Esophagus (tissue), 2 donors: Measurements from ENCODE around the gene CD52. TPM values are rescaled to one million over a fixed set of nuclear protein-coding genes. Genes with fewer than 3 reads are reported as not detected.
"Not testable (repeated sequence)": the region's sequence is repeated elsewhere in the genome, so short reads cannot be mapped to it uniquely, and the experiment has no call there.

ENCODE experiments used
- H3K27ac ChIP-seq, 2 donors: one replicate each; pipeline ENCODE4 v1.5.1; 2013; ENCODE audit warnings: low read depth in 2 of 2, mild to moderate bottlenecking in 2 of 2, inconsistent platforms in 1 of 2, low read length in 1 of 2, moderate library complexity in 1 of 2
- H3K27me3 ChIP-seq, 2 donors: one replicate each; pipeline ENCODE4 v1.6.1; 2013; ENCODE audit warnings: low read length in 2 of 2, control low read depth in 1 of 2, mild to moderate bottlenecking in 1 of 2; ENCODE audit not compliant: insufficient read depth in 2 of 2, control insufficient read depth in 1 of 2
- H3K36me3 ChIP-seq, 2 donors: one replicate each; pipeline ENCODE4 v1.6.1; 2013; ENCODE audit warnings: low read length in 1 of 2; ENCODE audit not compliant: control insufficient read depth in 2 of 2, insufficient read depth in 2 of 2
- H3K4me1 ChIP-seq, 2 donors: one replicate each; pipeline ENCODE4 v1.6.1; 2013; ENCODE audit warnings: low read length in 1 of 2; ENCODE audit not compliant: control insufficient read depth in 2 of 2, insufficient read depth in 2 of 2
- H3K4me3 ChIP-seq, 2 donors: one replicate each; pipeline ENCODE4 v1.5.1; 2013; ENCODE audit warnings: low read length in 2 of 2, mild to moderate bottlenecking in 2 of 2, low read depth in 1 of 2, moderate library complexity in 1 of 2
- H3K9me3 ChIP-seq, 2 donors: one replicate each; pipeline ENCODE4 v1.6.1; 2013; ENCODE audit warnings: mild to moderate bottlenecking in 2 of 2, low read depth in 1 of 2, low read length in 1 of 2, moderate library complexity in 1 of 2; ENCODE audit not compliant: control insufficient read depth in 2 of 2, insufficient read depth in 1 of 2
- WGBS, 2 donors: extraction: QIAGEN DNeasy Blood & Tissue Kit; methylation state at CpG; one replicate each; pipeline ENCODE4 v1.1.7; 2013; 5-methylcytosine and 5-hydroxymethylcytosine counted together
- polyA plus RNA-seq, 2 donors: library from polyadenylated mRNA; stranded (reverse); fragments of 200-250 nt; gene quantifications; one replicate each; pipeline ENCODE4 v1.2.3, GENCODE V29; 2013
- donor health status: healthy with polysubstance abuse.
- donor health status: Bipolar disorder and iron deficiency.

Gene CD52
- polyA plus RNA-seq, 2 donors: 17.0 to 20.6 TPM

DNA sequence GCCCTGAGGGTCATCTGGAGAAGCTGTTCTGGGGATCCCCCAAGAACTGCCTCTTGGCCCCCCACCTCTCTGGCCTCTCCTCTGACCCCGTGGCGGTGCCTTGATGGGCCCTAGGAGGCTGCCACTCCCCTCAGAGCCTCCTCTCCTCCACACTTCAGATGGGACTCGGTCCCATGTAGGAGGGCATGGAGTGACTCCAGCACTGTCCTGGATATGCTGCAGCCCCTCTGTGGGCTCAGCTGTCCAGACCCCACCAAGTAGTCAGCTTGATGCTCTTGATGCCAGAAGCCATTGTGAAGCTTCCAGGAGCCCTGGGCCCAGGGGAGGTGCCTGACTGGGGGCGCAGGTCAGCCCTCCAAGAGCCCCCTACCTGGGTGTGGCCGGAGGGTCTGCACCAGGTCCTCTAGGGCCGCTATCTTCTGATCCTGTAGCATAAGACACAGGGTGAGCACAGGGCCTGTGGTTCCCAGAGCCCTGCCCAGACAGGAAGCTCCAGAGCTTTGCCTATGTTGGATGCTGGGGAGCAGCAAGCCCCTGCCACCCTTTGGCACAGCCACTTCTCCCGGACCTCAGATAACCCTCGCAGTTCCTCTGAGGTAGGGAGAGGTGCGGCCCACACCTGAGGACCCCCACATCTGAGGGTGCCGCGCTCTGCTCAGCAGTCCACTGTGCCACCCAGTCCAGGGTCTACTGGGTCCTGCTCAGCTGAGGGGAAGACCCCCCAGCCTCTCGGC lies 20.5 kb upstream of the CD52 start:
- no peak overlapping the region for H3K27ac ChIP-seq
- no peaks in the 10 kb centered on the region for H3K4me1 ChIP-seq
- peaks cover 0 to 2% of the 10 kb centered on the region in 2 donors for H3K36me3 ChIP-seq
- no peak overlapping the region for H3K4me3 ChIP-seq
- 92 to 96% methylated on average over 12 of the region's 12 CpGs for WGBS, 2 donors
- H3K27me3 ChIP-seq: no peaks in the 10 kb centered on the region
- no peaks in the 10 kb centered on the region for H3K9me3 ChIP-seq

DNA sequence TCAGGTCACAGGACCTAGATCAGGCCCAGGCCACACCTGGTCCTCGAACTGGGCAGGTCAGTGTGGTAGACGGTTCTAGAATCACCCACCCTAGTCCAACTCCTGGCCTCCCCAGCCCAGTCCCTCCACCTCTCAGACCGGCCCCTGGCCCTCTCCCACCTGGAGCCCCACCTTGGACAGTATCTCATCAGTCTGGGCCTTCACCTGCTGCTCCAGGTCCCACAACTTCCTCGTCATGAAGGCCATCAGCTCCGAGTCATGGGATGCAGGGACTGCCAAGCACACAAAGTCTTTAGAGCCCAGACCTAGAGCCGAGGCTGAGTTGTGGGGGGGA lies 20.0 kb upstream of the CD52 start:
- Histone ChIP-seq H3K9me3 (no peaks in the 10 kb centered on the region), H3K4me1 (no peaks in the 10 kb centered on the region), H3K27me3 (no peaks in the 10 kb centered on the region), H3K27ac (no peak overlapping the region), H3K36me3 (peaks cover 0 to 2% of the 10 kb centered on the region in 2 donors), H3K4me3 (no peak overlapping the region)
- WGBS, 2 donors: 71 to 77% methylated on average over 6 of the region's 6 CpGs

DNA sequence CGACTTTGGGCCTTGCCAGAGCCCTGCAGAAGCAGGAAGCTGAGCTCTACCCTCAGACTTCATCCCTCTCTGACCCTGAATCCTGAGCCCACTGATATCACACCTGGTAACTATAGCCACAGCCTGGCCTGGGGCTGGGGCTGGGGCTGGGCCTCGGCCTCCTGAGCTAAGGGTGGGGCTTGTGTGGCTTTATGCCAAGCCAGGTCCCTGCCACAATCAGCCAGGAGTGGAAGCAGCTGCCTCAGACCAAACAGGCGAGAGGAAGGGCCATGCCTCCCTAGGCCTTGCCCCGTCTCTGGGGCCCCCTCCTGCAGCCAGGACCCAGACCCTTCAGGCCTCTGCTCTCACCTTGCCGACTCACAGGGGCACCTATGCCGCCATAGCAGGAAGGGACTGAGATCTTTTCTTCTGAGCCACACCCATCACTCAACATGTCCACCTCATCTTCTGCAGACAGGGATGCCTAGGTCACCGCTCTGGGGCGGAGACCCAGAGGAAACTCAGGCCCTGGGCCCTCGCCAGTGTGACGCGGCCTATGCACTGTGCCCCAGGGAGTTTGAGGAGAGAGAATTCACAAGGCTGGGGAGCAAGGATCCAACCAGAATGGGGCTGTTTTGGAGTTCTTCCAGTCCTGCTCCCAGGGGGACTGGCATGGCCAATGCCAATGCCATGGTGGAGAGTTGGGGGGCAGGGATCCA lies 17.0 kb upstream of the CD52 start:
- Histone ChIP-seq H3K4me1 (peaks cover 0 to 2% of the 10 kb centered on the region in 2 donors), H3K27me3 (no peaks in the 10 kb centered on the region), H3K27ac (no peak overlapping the region), H3K9me3 (no peaks in the 10 kb centered on the region), H3K36me3 (peaks cover 0 to 2% of the 10 kb centered on the region in 2 donors), H3K4me3 (no peak overlapping the region)
- 77 to 78% methylated on average over 11 of the region's 11 CpGs for WGBS, 2 donors

DNA sequence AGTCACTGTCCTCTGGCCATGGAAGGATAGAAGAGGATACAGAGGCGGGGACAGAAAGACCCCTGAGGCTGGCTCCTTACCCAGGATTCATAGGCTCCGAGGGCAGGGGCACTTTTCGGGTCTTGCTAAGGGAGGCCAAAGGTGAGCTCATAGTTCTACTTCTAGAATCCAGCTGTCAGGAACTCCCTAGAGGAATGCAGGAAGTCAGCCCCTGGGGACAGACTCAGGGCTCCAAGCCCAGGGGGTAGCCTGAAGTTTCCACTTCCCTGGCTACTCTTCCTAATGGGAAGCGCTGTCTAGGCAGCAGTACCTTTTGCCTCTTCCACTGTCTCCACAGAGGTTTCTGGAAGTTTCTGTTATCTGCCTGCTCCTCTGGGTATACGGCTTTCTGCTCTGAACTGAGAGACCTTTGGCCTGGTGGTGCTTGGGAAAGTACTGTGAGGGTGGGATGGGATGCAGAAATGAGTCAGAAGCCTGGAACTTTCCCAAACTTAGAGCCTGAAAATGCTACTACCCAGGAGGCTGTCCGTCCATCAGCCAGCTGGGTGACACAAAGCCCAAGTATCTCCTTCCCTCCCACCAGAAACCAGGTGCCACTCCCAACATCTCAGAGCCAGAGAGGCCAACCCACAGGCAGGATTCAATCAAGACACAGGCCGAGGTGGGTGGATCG lies 14.9 kb upstream of the CD52 start:
- H3K9me3 ChIP-seq: no peaks in the 10 kb centered on the region
- no peak overlapping the region for H3K4me3 ChIP-seq
- no peak overlapping the region for H3K27ac ChIP-seq
- peaks cover 0 to 7% of the 10 kb centered on the region in 2 donors for H3K4me1 ChIP-seq
- H3K27me3 ChIP-seq: no peaks in the 10 kb centered on the region
- H3K36me3 ChIP-seq: peaks cover 0 to 2% of the 10 kb centered on the region in 2 donors
- 75% methylated on average over 8 of the region's 8 CpGs for WGBS, 2 donors

DNA sequence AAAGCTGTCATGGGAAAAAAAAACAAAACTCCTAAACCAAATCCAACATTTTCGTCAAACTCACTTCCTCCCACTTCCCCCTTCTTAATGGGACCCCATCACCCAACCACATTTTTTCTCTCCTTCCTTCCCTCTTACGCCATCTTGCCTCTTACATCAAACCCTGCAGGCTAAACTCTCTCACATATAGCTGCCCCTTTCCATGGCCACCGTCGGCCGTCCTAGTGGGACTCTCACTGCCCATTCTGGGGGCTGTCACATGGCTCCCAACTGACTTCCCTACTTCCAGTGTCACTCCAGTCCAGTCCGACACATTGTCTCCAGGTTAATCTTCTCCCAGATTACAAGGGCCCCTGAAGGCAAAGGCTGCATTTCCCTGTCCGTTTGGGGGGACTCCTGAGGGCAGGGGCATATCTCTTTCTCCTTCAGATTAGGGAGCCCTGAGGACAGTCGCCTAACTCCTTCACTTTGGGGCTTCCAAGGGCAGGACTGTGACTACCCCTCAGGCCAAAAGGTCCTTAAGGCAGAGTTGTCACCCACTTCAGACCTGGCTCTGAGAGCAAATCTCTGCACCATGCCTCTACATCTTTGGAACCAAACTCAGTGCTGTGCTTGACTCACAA lies 12.0 kb upstream of the CD52 start:
- Histone ChIP-seq H3K4me1 (peaks cover 0 to 7% of the 10 kb centered on the region in 2 donors), H3K4me3 (peak overlapping the region; percentile 73 to 79), H3K27ac (peak overlapping the region in 1 of 2 donors; percentile 62), H3K36me3 (peaks cover 0 to 2% of the 10 kb centered on the region in 2 donors), H3K27me3 (no peaks in the 10 kb centered on the region), H3K9me3 (no peaks in the 10 kb centered on the region)
- WGBS, 2 donors: 23 to 26% methylated on average over 8 of the region's 8 CpGs

GRCh38 chr1:26306290-26307229 lies 11.2 kb upstream of the CD52 start, which contains the start of gene UBXN11:
Gene UBXN11 (minus strand): TSS chr1:26306636. CDS start chr1:26302883, 3,753 bp downstream.
- no peaks in the 10 kb centered on the region for H3K36me3 ChIP-seq
- 2% methylated on average over 49 to 51 of the region's 51 CpGs for WGBS, 2 donors
- H3K27me3 ChIP-seq: no peaks in the 10 kb centered on the region
- peak within 1 kb of the TSS; percentile 45 to 62 for H3K27ac ChIP-seq
- H3K4me3 ChIP-seq: peak within 1 kb of the TSS; percentile 73 to 79
- peaks cover 0 to 7% of the 10 kb centered on the region in 2 donors for H3K4me1 ChIP-seq
- no peaks in the 10 kb centered on the region for H3K9me3 ChIP-seq

DNA sequence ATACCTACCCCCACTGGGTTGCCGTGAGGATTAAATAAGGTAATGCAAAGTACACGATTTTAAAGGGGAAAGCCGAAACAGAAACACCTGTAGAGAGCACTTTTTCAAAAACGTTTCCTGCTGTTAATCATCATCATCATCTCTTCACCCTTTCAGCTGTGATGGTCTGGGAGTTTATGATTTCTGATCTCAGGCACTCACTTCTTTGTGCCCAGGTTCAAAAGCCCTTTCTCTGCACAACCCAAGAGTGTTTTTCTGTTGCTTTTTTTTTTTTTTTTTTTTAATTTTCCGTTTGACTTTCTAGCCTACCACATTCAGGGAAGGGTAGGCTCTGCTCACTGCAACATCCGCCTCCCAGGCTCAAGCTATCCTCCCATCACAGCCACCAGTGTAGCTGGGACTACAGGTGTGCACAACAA lies 10.4 kb upstream of the CD52 start:
- H3K9me3 ChIP-seq: no peaks in the 10 kb centered on the region
- peak overlapping the region in 1 of 2 donors; percentile 15 for H3K27ac ChIP-seq
- H3K36me3 ChIP-seq: no peaks in the 10 kb centered on the region
- WGBS, 2 donors: 34 to 36% methylated on average over 6 of the region's 6 CpGs
- peaks cover 0 to 7% of the 10 kb centered on the region in 2 donors for H3K4me1 ChIP-seq
- H3K4me3 ChIP-seq: no peak overlapping the region
- no peaks in the 10 kb centered on the region for H3K27me3 ChIP-seq

DNA sequence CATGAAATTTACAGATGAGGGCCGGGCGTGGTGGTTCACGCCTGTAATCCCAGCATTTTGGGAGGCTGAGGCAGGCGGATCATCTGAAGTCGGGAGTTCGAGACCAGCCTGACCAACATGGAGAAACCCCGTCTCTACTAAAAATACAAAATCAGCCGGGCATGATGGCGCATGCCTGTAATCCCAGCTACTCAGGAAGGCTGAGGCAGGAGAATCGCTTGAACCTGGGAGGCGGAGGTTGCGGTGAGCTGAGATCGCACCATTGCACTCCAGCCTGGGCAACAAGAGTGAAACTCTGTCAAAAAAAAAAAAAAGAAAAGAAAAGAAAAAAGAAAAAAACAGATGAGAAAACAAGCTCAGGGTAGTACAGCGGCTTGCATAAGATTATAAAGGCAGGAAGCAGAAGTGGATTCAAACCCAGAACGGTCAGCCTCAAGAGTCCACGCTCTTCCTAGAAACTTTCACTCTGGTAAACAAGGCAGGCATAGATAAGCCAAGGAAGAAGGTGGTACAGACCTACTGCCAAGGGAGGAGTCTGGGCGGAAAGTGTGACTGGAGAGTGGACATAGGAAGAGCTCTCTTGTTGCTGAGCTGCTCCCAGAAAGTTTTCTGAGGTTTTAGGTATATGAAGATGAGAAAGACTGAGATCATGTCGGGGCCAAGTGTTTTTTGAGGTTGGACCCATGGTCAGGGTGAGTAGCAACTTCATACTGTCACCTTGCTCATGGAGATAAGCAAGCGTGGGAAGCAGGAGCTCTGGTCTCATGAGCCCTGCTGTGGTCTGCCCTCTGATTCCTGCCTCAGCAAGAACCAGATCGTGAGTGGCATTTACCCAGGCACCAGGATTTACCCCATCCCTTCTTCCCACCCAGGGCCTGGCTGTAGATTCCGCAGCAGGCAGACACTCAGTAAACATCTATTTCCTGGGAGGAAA lies 9.5 kb upstream of the CD52 start:
- H3K4me1 ChIP-seq, H3K9me3 ChIP-seq, H3K36me3 ChIP-seq, H3K4me3 ChIP-seq, H3K27ac ChIP-seq, H3K27me3 ChIP-seq: not testable (repeated sequence)
- WGBS, 2 donors: 78 to 80% methylated on average over 21 of the region's 21 CpGs
